Neural cell (in vitro differentiated cells): Measurements from ENCODE around the gene CDH5. TPM values are rescaled to one million over a fixed set of nuclear protein-coding genes. Genes with fewer than 3 reads are reported as not detected.

Source experiments
- H2AFZ ChIP-seq: fragments of 200-600, 300-800 bp; sonication (generic), shearing (Covaris generic); 2 replicates; pipeline ENCODE4 v1.6.0; 2014; ENCODE audit warnings: low read depth, mild to moderate bottlenecking, antibody characterized with exemption, low read length, moderate library complexity
- H3F3A ChIP-seq: fragments of 200-600 bp; shearing (Covaris generic); 2 replicates; pipeline ENCODE4 v1.6.1; 2016; ENCODE audit warnings: mild to moderate bottlenecking, moderate library complexity, mixed read lengths, antibody characterized with exemption, low read length; ENCODE audit not compliant: insufficient read depth, poor library complexity, severe bottlenecking
- H3K27ac ChIP-seq: fragments of 200-600, 300-800 bp; sonication (generic), shearing (Covaris generic); 2 replicates; pipeline ENCODE4 v1.5.1; 2014; ENCODE audit warnings: mild to moderate bottlenecking, low read length, moderate library complexity
- H3K27me3 ChIP-seq: fragments of 300-800, 200-600 bp; sonication (generic), shearing (Covaris generic); 2 replicates; pipeline ENCODE4 v1.6.0; 2014; ENCODE audit warnings: mild to moderate bottlenecking, low read depth, low read length, moderate library complexity; ENCODE audit not compliant: insufficient read depth
- H3K36me3 ChIP-seq: fragments of 300-800, 200-600 bp; sonication (generic), shearing (Covaris generic); 2 replicates; pipeline ENCODE4 v1.5.1; 2014; ENCODE audit warnings: mild to moderate bottlenecking, antibody characterized with exemption, low read length, moderate library complexity; ENCODE audit not compliant: insufficient read depth
- H3K4me2 ChIP-seq: fragments of 300-800, 200-600 bp; sonication (generic), shearing (Covaris generic); 2 replicates; pipeline ENCODE4 v1.6.0; 2014; ENCODE audit warnings: mild to moderate bottlenecking, low read length
- H3K4me3 ChIP-seq: fragments of 300-800, 200-600 bp; sonication (generic), shearing (Covaris generic); 2 replicates; pipeline ENCODE4 v1.5.1; 2014; ENCODE audit warnings: mild to moderate bottlenecking, low read length, moderate library complexity
- H3K79me2 ChIP-seq: fragments of 200-600 bp; shearing (Covaris generic); replicated peaks from 2 replicates; pipeline ENCODE4 v1.6.0; 2014; ENCODE audit warnings: mild to moderate bottlenecking, low read length, moderate library complexity; ENCODE audit not compliant: insufficient read depth
- H3K9ac ChIP-seq: fragments of 300-800, 200-600 bp; sonication (generic), shearing (Covaris generic); 2 replicates; pipeline ENCODE4 v1.6.1; 2016; ENCODE audit warnings: mild to moderate bottlenecking, low read length, mixed read lengths
- H3K9me2 ChIP-seq: fragments of 200-600 bp; shearing (Covaris generic); 2 replicates; pipeline ENCODE4 v1.6.1; 2016; ENCODE audit warnings: mild to moderate bottlenecking, low read length, mixed read lengths; ENCODE audit not compliant: insufficient read depth
- H3K9me3 ChIP-seq: fragments of 200-600, 300-800 bp; sonication (generic), shearing (Covaris generic); 2 replicates; pipeline ENCODE4 v1.6.1; 2016; ENCODE audit warnings: mild to moderate bottlenecking, mixed run types, low read length, moderate library complexity, mixed read lengths
- H4K20me1 ChIP-seq: fragments of 200-600 bp; shearing (Covaris generic); 2 replicates; pipeline ENCODE4 v1.6.1; 2016; ENCODE audit warnings: mild to moderate bottlenecking, mixed run types; ENCODE audit not compliant: insufficient read depth
- CTCF ChIP-seq: fragments of 450-650 bp; IDR thresholded peaks from 2 replicates; pipeline ENCODE4 v1.5.1; 2014; ENCODE audit warnings: antibody characterized with exemption, mild to moderate bottlenecking, moderate library complexity; ENCODE audit not compliant: poor library complexity, severe bottlenecking
- EP300 ChIP-seq: fragments of 450-650 bp; conservative IDR thresholded peaks from 2 replicates; pipeline ENCODE4 v1.6.1; 2014; ENCODE audit warnings: antibody characterized with exemption, mild to moderate bottlenecking, moderate library complexity; ENCODE audit not compliant: poor library complexity, severe bottlenecking
- EZH2 ChIP-seq: fragments of 200-600, 300-800 bp; shearing (Covaris generic), sonication (generic); IDR thresholded peaks from 2 replicates; pipeline ENCODE4 v1.6.1; 2014; ENCODE audit warnings: antibody characterized with exemption, low read length, borderline replicate concordance, mild to moderate bottlenecking; ENCODE audit not compliant: insufficient read depth, poor library complexity, severe bottlenecking
- MXI1 ChIP-seq: fragments of 450-650 bp; conservative IDR thresholded peaks from 2 replicates; pipeline ENCODE4 v1.6.1; 2014; ENCODE audit warnings: antibody characterized with exemption, mild to moderate bottlenecking; ENCODE audit not compliant: poor library complexity, severe bottlenecking
- POLR2AphosphoS5 ChIP-seq: IDR thresholded peaks from 2 replicates; pipeline ENCODE4 v1.6.1; 2012
- RAD21 ChIP-seq: fragments of 450-650 bp; conservative IDR thresholded peaks from 2 replicates; pipeline ENCODE4 v1.6.1; 2014; ENCODE audit warnings: antibody characterized with exemption, mild to moderate bottlenecking, moderate library complexity
- REST ChIP-seq: IDR thresholded peaks from 2 replicates; pipeline ENCODE4 v1.6.1; 2012; ENCODE audit warnings: borderline replicate concordance
- SMC3 ChIP-seq: fragments of 450-650 bp; conservative IDR thresholded peaks from 2 replicates; pipeline ENCODE4 v1.6.1; 2014; ENCODE audit warnings: antibody characterized with exemption, mild to moderate bottlenecking, moderate library complexity; ENCODE audit not compliant: poor library complexity
- TAF1 ChIP-seq: IDR thresholded peaks from 2 replicates; pipeline ENCODE4 v1.6.1; 2012; ENCODE audit warnings: low read depth
- polyA plus RNA-seq: library from polyadenylated mRNA; depleted of rRNA; stranded (reverse); fragments of >200 nt; gene quantifications from 2 replicates; pipeline ENCODE4 v1.2.3, GENCODE V29; 2014

CDH5 gene
- polyA plus RNA-seq, 1 donor from 2014 or later = not detected

GRCh38 chr16:66443269-66443652 is 76.8 kb downstream of the CDH5 start:
- no peak overlapping the region for H3K27ac ChIP-seq
- H3K79me2 ChIP-seq = no peaks in the 10 kb centered on the region
- no peak overlapping the region for H3K4me2 ChIP-seq
- no peaks in the 10 kb centered on the region for H3K9me3 ChIP-seq
- H3K9me2 ChIP-seq = no peaks in the 10 kb centered on the region
- no peaks in the 10 kb centered on the region for H4K20me1 ChIP-seq
- no peaks in the 10 kb centered on the region for H3F3A ChIP-seq
- no peaks in the 10 kb centered on the region for H3K36me3 ChIP-seq
- no peak overlapping the region for H2AFZ ChIP-seq
- TF ChIP-seq REST = no peak
- TF ChIP-seq EZH2 = no peak
- TF ChIP-seq CTCF = no peak
- no peak for TF ChIP-seq MXI1
- no peak for TF ChIP-seq POLR2AphosphoS5
- no peak for TF ChIP-seq EP300
- no peak for TF ChIP-seq SMC3
- no peak for TF ChIP-seq TAF1
- TF ChIP-seq RAD21 = no peak
- H3K4me3 ChIP-seq = no peak overlapping the region
- no peak overlapping the region for H3K9ac ChIP-seq
- H3K27me3 ChIP-seq = no peaks in the 10 kb centered on the region

- H2AFZ ChIP-seq = no peak overlapping the region
- no peak overlapping the region for H3K27ac ChIP-seq
Observed at GRCh38 chr16:66444049-66444481, 77.6 kb downstream of the CDH5 start.

More at GRCh38 chr16:66444049-66444481, 77.6 kb downstream of the CDH5 start:
- H4K20me1 ChIP-seq = no peaks in the 10 kb centered on the region
- H3K4me3 ChIP-seq = no peak overlapping the region
- no peaks in the 10 kb centered on the region for H3F3A ChIP-seq
- no peaks in the 10 kb centered on the region for H3K9me3 ChIP-seq
- TF ChIP-seq SMC3 (no peak), REST (no peak), TAF1 (no peak), EZH2 (no peak), MXI1 (no peak), RAD21 (no peak), POLR2AphosphoS5 (no peak)
- H3K9ac ChIP-seq = no peak overlapping the region
- H3K4me2 ChIP-seq = no peak overlapping the region
- no peaks in the 10 kb centered on the region for H3K9me2 ChIP-seq
- no peaks in the 10 kb centered on the region for H3K79me2 ChIP-seq
- no peaks in the 10 kb centered on the region for H3K36me3 ChIP-seq
- H3K27me3 ChIP-seq = no peaks in the 10 kb centered on the region
